Epidermal melanocyte (primary cell): ENCODE data around the gene STAMBPL1.

ENCODE experiments used
- DNase-seq: peaks from one replicate; pipeline ENCODE4 v3.0.0; 2011; ENCODE audit warnings: low spot score; ENCODE audit not compliant: insufficient read length

STAMBPL1 gene

GRCh38 chr10:88892222-88892967 is 12.3 kb downstream of the STAMBPL1 start:
- DNase-seq = no peak

- DNase-seq = no peak
Observed at GRCh38 chr10:88893611-88894010, 13.6 kb downstream of the STAMBPL1 start.

GRCh38 chr10:88895250-88895649 is 15.2 kb downstream of the STAMBPL1 start:
- DNase-seq = no peak

- no peak for DNase-seq
Observed at GRCh38 chr10:88896372-88896993, 16.4 kb downstream of the STAMBPL1 start.

GRCh38 chr10:88896994-88897853 is 17.2 kb downstream of the STAMBPL1 start:
- DNase-seq = no peak

GRCh38 chr10:88898727-88899126 is 18.7 kb downstream of the STAMBPL1 start:
- DNase-seq = no peak

- DNase-seq = no peak
Observed at GRCh38 chr10:88899886-88900285, 19.8 kb downstream of the STAMBPL1 start.

GRCh38 chr10:88901206-88901983 is 21.4 kb downstream of the STAMBPL1 start:
- DNase-seq = no peak

GRCh38 chr10:88901984-88902789 is 22.1 kb downstream of the STAMBPL1 start:
- no peak for DNase-seq

GRCh38 chr10:88903715-88904114 is 23.7 kb downstream of the STAMBPL1 start:
- no peak for DNase-seq

- no peak for DNase-seq
Observed at GRCh38 chr10:88906921-88907320, 26.9 kb downstream of the STAMBPL1 start.

GRCh38 chr10:88908194-88908593 is 28.1 kb downstream of the STAMBPL1 start:
- no peak for DNase-seq

- no peak for DNase-seq
Observed at GRCh38 chr10:88911116-88911515, 31.1 kb downstream of the STAMBPL1 start.

- DNase-seq = no peak
Observed at GRCh38 chr10:88911851-88912250, 31.8 kb downstream of the STAMBPL1 start.

- DNase-seq = no peak
Observed at GRCh38 chr10:88913127-88913526, 33.1 kb downstream of the STAMBPL1 start.

- DNase-seq = no peak
Observed at GRCh38 chr10:88913788-88914187, 33.7 kb downstream of the STAMBPL1 start.

- no peak for DNase-seq
Observed at GRCh38 chr10:88915781-88916180, 35.7 kb downstream of the STAMBPL1 start.

- DNase-seq = no peak
Observed at GRCh38 chr10:88916231-88916630, 36.2 kb downstream of the STAMBPL1 start.

- DNase-seq = no peak
Observed at GRCh38 chr10:88916986-88917385, 36.9 kb downstream of the STAMBPL1 start.

GRCh38 chr10:88918191-88918905 is 38.3 kb downstream of the STAMBPL1 start:
- no peak for DNase-seq
